ENCODE measurements around the gene GRIP2.

GRIP2 gene

GRCh38 chr3:14538451-14539088 lies 1.6 kb downstream of the GRIP2 start:
- DNase-seq = no peak

- DNase-seq = no peak
Measured at GRCh38 chr3:14537590-14538450, 2.3 kb downstream of the GRIP2 start.

GRCh38 chr3:14536837-14537589 lies 3.1 kb downstream of the GRIP2 start:
- no peak for DNase-seq

GRCh38 chr3:14536055-14536815 lies 3.9 kb downstream of the GRIP2 start:
- DNase-seq = no peak

- DNase-seq = no peak
Measured at GRCh38 chr3:14535616-14536015, 4.5 kb downstream of the GRIP2 start.

- DNase-seq = no peak
Measured at GRCh38 chr3:14534516-14535191, 5.5 kb downstream of the GRIP2 start.

- DNase-seq = no peak
Measured at GRCh38 chr3:14533457-14533958, 6.6 kb downstream of the GRIP2 start.

- DNase-seq = no peak
Measured at GRCh38 chr3:14532691-14533456, 7.3 kb downstream of the GRIP2 start.

GRCh38 chr3:14531856-14532395 lies 8.2 kb downstream of the GRIP2 start:
- DNase-seq = no peak

GRCh38 chr3:14528081-14528480 lies 12.1 kb downstream of the GRIP2 start:
- no peak for DNase-seq

- no peak for DNase-seq
Measured at GRCh38 chr3:14525685-14526631, 14.2 kb downstream of the GRIP2 start.

GRCh38 chr3:14524920-14525660 lies 15.1 kb downstream of the GRIP2 start:
- DNase-seq = no peak

GRCh38 chr3:14524311-14524711 lies 15.8 kb downstream of the GRIP2 start:
- no peak for DNase-seq

GRCh38 chr3:14523792-14524191 lies 16.4 kb downstream of the GRIP2 start:
- no peak for DNase-seq

GRCh38 chr3:14522768-14523167 lies 17.4 kb downstream of the GRIP2 start:
- DNase-seq = no peak

- no peak for DNase-seq
Measured at GRCh38 chr3:14522129-14522691, 17.9 kb downstream of the GRIP2 start.

- no peak for DNase-seq
Measured at GRCh38 chr3:14521611-14522010, 18.5 kb downstream of the GRIP2 start.

GRCh38 chr3:14520967-14521366 lies 19.2 kb downstream of the GRIP2 start:
- no peak for DNase-seq

GRCh38 chr3:14520149-14520548 lies 20.0 kb downstream of the GRIP2 start:
- no peak for DNase-seq

Data from cerebellar nuclear complex (tissue), 1 donor.